Erythroblast (primary cell): Measurements from ENCODE around the gene HS3ST6.
"Not testable (repeated sequence)": the region's sequence is repeated elsewhere in the genome, so short reads cannot be mapped to it uniquely, and the experiment has no call there.

Experiments used
- DNase-seq, 2 experiments: peaks; one replicate each; lab custom pipeline; 2025; lab: John Stamatoyannopoulos, UW
- GATA1 ChIP-seq: IDR thresholded peaks from 2 replicates; pipeline ENCODE4 v1.6.1; 2011; ENCODE audit warnings: low read depth, mild to moderate bottlenecking, control low read depth, low read length, moderate library complexity
- POLR2A ChIP-seq: IDR thresholded peaks from 2 replicates; pipeline ENCODE4 v1.6.1; 2011; ENCODE audit warnings: mild to moderate bottlenecking, low read length

HS3ST6 gene

DNA sequence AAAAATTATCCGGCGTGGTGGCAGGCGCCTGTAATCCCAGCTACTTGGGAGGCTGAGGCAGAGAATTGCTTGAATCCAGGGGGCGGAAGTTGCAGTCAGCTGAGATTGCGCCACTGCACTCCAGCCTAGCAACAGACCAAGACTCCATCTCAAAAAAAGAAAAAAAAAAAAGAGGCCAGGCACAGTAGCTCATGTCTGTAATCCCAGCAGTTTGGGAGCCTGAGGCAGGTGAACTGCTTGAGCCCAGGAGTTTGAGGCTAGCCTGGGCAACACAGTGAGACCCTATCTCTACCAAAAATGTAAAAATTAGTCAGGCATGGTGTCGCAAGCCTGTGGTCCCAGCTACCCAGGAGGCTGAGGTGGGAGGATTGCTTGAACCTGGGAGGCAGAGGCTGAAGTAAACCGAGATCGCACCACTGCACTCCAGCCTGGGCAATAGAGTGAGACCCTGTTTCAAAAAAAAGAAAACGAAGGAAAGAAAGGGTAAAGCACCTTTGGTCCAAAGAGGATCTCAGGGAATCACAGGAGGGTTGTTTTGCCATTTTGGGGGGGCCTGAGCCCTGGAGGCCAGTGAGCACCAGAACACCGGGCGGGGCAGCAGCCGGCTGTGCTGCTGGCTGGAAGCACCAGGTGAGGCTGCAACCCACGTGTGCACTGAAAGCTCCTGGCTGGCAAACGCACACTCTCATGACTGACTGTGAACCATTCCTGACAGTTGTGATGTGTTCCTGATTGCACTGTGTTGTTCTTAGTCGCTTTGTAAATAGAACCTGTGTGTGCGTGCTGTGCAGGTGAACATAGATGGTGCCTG lies 18.4 kb downstream of the HS3ST6 start:
- no peak for DNase-seq
- no peak for TF ChIP-seq POLR2A
- TF ChIP-seq GATA1 = no peak

DNA sequence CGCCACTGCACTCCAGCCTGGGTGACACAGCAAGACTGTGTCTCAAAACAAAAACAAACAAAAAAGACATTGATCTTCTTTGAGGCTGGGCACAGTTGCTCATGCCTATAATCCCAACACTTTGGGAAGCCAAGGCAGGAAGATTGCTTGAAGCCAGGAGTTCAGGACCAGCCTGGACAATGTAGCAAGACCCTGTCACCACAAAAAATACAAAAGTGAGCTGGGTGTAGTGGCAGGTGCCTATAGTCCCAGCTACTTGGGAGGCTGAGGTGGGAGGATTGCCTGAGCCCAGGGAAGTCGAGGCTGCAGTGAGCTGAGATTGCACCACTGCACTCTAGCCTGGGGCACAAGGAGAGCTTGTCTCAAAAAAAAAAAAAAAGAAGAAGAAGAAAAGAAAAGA lies 20.5 kb downstream of the HS3ST6 start:
- not testable (repeated sequence) for DNase-seq

DNA sequence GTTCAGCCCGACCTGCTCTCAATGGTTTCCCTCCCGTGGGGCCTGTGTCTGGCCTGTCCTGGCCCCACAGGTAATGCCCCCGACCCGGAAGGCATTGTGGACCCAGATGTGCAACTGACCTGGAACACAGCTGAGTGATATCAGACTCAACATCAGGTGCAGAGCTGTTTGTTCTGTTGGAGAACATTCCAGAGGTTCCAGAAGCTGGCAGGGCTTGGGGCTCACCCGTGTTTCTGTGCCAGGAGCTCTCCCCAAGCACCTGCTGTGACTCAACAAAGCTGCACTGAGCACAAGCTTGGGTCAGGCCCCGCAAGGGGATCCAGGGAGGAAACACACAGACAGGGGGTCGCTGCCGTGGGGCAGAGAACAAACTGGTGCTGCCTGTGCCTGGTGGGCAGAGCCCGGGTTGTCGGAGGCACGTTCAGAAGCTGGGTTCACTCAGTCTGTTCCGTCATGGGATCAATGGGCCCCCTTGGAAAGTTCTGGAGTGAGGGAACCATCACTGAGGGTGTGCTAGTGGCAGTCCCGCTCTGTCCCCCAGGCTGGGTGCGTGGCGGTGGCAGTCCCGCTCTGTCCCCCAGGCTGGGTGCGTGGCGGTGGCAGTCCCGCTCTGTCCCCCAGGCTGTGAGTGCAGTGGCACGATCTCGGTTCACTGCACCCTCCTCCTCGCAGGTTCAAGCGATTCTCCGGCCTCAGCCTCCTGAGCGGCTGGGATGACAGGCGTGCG lies 22.1 kb downstream of the HS3ST6 start:
- TF ChIP-seq POLR2A (no peak), GATA1 (no peak)
- DNase-seq = no peak

DNA sequence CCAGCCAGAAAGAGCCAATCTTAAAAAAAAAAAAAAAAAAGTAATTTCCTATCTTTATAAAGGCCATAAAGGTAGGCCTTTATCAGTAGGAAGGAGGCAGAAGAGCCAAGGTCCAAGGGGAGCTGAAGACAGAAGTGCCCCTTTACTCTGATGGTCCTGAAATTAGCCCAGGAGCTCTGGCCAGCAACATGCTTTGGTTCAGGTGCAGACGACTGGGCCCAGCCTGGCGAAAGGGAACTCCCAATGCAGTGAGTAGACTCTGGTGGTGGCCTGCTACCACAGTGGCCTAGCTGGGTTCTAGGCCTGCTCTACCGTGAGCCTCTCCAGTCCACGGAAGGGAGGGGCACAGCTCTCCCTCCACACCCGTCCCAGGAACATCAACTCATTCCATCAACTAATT lies 23.1 kb downstream of the HS3ST6 start:
- TF ChIP-seq POLR2A (no peak), GATA1 (no peak)
- no peak for DNase-seq

DNA sequence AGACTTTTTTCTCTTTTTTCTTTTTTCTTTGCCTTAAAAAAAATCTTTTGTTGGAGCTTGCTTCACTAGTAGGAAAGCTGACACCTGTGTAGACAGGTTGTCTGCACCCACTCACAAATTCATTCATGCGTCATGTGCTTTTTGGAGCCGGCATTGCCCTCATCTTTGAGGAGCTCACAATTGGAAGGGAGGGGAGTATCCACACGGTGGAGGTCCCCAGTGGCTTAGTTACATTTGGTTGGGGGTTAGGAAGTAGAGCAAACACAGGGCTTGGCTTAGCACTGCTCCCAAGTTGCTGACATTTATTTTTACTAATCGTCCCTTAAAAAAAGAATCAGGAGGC lies 27.5 kb downstream of the HS3ST6 start:
- TF ChIP-seq GATA1 (no peak), POLR2A (no peak)
- DNase-seq = no peak

DNA sequence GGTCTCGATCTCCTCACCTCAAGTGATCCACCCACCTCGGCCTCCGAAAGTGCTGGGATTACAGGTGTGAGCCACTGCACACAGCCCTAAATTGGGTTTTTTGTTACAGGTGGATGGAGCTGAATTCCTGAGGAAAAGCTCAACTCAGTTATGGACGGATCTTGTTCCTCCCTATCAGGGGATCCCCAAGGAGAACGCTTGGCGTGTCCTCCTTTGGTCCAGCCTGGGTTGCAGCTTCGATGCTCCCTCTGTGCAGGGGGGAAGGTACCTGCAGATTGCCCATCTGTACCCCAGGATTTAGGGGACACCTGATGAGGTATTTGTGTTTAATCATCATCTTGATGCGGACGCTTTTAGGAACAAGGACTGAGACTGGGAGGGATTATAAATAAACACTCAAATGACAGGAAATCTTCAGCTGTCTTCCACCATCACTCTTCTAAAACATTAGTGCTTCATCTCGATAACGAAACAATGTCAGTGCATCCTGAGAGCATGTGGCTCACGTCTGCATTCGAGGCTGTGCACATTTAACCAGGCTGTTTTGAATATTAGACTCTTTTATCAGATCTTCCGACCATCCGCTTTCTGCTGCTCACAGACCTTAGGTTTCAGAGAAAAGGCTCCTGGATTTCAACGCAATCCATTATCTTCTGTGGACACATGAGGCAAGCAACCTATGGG lies 28.0 kb downstream of the HS3ST6 start:
- DNase-seq = no peak
- no peak for TF ChIP-seq GATA1
- TF ChIP-seq POLR2A = no peak

DNA sequence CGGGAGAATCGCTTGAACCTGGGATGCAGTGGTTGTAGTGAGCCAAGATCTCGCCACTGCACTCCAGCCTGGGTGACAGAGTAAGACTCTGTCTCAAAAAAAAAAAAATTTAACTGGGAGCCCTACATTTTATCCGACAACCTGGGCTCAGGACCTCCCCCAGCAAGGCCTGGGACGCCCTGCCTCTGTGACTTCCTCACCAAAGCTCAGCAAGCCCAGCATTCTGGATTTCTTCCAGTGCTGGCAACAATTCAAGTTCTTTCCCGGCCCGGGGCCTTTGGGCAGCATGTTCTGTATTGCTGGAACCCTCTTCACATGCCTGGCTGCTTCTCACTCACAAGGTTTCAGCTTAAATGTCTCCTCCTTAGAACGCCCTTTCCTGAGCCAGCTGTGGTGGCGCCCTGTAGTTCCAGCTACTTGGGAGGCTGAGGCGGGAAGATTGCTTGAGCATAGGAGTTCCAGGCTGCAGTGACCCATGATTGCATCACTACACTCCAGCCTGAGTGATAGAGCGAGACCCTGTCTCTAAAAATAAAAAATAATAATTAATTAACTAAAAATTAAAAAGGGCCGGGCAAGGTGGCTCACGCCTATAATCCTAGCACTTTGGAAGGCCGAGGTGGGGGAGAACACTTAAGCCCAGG lies 30.4 kb downstream of the HS3ST6 start:
- TF ChIP-seq GATA1 = no peak
- no peak for TF ChIP-seq POLR2A
- no peak for DNase-seq

DNA sequence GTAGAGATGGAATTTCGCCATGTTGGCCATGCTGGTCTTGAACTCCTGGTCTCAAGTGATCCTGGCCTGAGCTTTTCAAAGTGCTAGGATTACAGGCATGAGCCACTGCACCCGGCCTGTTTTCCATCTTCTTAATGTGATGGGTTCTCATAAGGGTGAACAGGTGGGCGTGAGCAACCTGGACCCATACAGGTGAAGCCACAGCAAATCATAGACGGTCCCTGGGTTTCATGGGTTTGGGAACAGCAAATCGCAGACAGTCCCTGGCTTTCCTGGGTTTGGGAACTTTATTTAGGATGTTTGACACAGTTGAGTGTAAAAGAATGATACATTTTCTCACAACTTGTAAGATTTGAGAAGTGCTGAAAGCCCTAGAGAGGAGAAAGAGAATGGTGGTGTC lies 33.3 kb downstream of the HS3ST6 start:
- no peak for DNase-seq
- TF ChIP-seq POLR2A (no peak), GATA1 (no peak)

DNA sequence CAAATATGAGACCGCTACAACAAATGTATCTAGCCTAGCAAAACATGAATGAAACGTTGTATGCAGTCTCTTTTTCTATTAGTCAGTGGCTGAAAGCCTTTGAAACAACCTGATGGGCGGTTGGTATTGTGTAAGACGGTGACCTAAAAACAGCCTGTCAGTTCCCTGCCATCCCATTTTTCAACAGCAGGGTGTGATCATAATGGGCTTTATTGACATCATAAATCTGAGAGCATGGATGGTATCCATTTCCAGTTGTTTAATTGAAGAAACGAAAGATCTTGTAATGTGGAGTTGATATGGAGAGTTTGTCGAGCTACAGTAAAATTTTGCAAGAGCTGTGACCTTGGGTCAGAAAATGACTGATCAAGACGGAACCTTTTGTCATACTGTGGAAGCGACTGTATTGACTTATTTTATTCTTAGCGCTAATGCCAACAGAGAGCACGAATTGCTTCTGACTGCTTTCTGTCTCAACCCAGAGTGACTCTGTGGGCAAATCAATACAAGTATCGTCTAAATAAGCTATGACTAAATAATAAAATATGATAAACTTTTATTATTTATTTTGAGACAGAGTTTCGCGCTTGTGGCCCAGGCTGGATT lies 34.0 kb downstream of the HS3ST6 start:
- TF ChIP-seq GATA1 (no peak), POLR2A (no peak)
- DNase-seq = peak; percentile 41 to 44

DNA sequence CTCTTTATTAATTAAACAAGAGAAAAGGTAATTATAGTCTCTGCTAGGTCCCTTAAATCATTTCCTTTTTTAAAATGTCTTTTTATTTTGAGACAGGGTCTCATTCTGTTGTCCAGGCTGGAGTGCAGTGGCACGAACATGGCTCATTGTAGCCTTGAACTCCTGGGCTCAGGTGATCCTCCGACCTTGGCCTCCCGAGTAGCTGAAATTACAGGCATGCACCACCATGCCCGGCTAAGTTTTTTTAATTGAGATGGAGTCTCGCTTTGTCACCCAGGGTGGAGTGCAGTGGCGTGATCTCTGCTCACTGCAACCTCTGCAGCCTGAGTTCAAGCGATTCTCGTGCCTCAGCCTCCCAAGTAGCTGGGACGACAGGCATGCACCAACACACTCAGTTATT lies 37.0 kb downstream of the HS3ST6 start:
- not testable (repeated sequence) for DNase-seq

DNA sequence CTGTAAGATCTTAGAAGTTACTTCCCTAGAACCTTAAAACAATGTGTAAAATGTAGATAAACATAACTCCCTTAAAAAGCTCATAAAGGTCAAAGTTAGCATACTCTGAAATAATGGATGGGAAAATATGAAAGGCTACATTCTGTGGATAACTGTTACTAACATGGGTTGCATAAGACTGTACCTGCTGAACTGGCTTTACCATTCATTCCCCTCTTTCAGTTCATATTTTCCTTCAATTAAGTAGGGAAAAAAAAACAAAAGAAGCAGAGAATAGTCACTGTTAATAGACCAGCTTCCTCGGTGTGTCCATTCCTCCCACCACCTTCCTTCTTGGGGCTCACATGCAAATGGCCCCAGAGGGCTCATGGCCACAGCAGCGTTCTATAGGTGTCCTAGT lies 38.7 kb downstream of the HS3ST6 start:
- no peak for DNase-seq
- TF ChIP-seq GATA1 = no peak
- TF ChIP-seq POLR2A = no peak

DNA sequence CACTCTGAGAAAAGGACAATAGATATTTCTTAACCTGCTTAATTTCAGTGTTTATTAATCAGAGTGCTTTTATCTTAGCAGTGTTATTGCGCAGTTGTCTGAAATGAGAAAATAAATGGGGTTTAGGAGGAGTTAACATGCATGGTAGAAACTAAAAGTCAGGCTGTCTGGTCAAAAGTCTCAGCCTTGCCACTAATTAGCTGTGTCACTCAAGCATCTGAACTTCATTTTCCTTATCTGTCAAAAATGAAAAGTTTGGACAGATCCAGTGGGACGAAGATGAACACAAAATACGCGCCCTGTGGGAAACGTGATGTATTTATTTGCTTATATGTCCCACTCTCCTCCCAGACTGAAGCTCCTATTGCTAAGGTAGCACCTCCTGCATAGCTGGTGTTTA lies 40.0 kb downstream of the HS3ST6 start:
- no peak for DNase-seq
- TF ChIP-seq GATA1 = no peak
- no peak for TF ChIP-seq POLR2A

DNA sequence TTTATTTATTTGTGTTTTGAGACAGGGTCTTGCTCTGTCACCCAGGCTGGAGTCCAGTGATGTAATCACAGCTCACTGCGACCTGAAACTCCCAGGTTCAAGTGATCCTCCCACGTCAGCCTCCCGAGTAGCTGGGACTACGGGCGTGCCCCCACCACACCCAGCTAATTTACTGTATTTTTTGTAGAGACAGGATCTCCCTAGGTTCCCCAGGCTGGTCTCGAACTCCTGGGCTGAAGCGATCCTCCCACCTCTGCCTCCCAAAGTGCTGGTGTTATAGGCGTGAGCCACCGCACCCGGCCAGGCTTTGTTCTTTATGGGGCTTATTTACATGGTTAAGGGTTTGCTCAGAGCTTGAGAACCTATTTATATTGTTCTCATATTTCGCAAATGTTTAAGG lies 40.4 kb downstream of the HS3ST6 start:
- TF ChIP-seq GATA1 (no peak), POLR2A (no peak)
- DNase-seq = no peak

DNA sequence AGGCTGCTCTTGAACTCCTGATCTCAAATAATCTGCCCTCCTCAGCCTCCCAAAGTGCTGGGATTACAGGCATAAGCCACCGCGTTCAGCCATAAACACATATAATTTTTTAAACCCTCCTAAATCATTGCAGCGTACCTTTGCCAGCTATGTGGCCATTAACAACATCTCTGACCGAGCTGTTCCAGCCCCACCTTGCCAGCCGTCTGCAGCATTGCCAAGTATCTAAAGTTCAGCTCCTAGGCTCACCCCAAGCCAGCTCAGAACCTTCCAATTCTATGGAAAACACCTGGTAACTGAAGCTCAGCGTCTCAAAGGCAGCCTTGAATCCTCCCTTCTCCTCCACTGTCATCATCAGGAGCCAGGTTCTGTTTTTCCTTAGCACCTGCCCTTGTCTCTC lies 41.1 kb downstream of the HS3ST6 start:
- TF ChIP-seq POLR2A (no peak), GATA1 (no peak)
- no peak for DNase-seq
